ENCODE results near the gene MGAT4B.

MGAT4B gene

GRCh38 chr5:179812997-179813607 is 6.4 kb upstream of the MGAT4B start:
- in situ Hi-C loops (cut with MboI; ENCODE audit: low sequenced_read_pairs): no loop called here

- in situ Hi-C loops (cut with MboI; ENCODE audit: low sequenced_read_pairs): no loop called here
Measured at GRCh38 chr5:179812135-179812825, 5.6 kb upstream of the MGAT4B start.

- in situ Hi-C loops (cut with MboI; ENCODE audit: low sequenced_read_pairs): no loop called here
Measured at GRCh38 chr5:179805529-179806249, 977 bp downstream of the MGAT4B start.

- in situ Hi-C loops (cut with MboI; ENCODE audit: low sequenced_read_pairs): no loop called here
Measured at GRCh38 chr5:179805070-179805528, 1.6 kb downstream of the MGAT4B start.

- in situ Hi-C loops (cut with MboI; ENCODE audit: low sequenced_read_pairs): no loop called here
Measured at GRCh38 chr5:179804555-179804947, 2.1 kb downstream of the MGAT4B start.

GRCh38 chr5:179803651-179804554 is 2.8 kb downstream of the MGAT4B start:
- in situ Hi-C loops (cut with MboI; ENCODE audit: low sequenced_read_pairs): no loop called here

- in situ Hi-C loops (cut with MboI; ENCODE audit: low sequenced_read_pairs): no loop called here
Measured at GRCh38 chr5:179802950-179803562, 3.6 kb downstream of the MGAT4B start.

- in situ Hi-C loops (cut with MboI; ENCODE audit: low sequenced_read_pairs): no loop called here
Measured at GRCh38 chr5:179802207-179802883, 4.3 kb downstream of the MGAT4B start.

GRCh38 chr5:179801304-179802206 is 5.1 kb downstream of the MGAT4B start:
- in situ Hi-C loops (cut with MboI; ENCODE audit: low sequenced_read_pairs): no loop called here

GRCh38 chr5:179800696-179801201 is 5.9 kb downstream of the MGAT4B start:
- in situ Hi-C loops (cut with MboI; ENCODE audit: low sequenced_read_pairs): no loop called here

GRCh38 chr5:179800071-179800695 is 6.5 kb downstream of the MGAT4B start:
- in situ Hi-C loops (cut with MboI; ENCODE audit: low sequenced_read_pairs): no loop called here

- in situ Hi-C loops (cut with MboI; ENCODE audit: low sequenced_read_pairs): no loop called here
Measured at GRCh38 chr5:179799644-179799973, 7.1 kb downstream of the MGAT4B start.

- in situ Hi-C loops (cut with MboI; ENCODE audit: low sequenced_read_pairs): no loop called here
Measured at GRCh38 chr5:179798771-179799643, 7.7 kb downstream of the MGAT4B start.

GRCh38 chr5:179798144-179798770 is 8.4 kb downstream of the MGAT4B start:
- in situ Hi-C loops (cut with MboI; ENCODE audit: low sequenced_read_pairs): no loop called here

GRCh38 chr5:179797741-179798140 is 8.9 kb downstream of the MGAT4B start:
- in situ Hi-C loops (cut with MboI; ENCODE audit: low sequenced_read_pairs): no loop called here

- in situ Hi-C loops (cut with MboI; ENCODE audit: low sequenced_read_pairs): no loop called here
Measured at GRCh38 chr5:179796877-179797608, 9.6 kb downstream of the MGAT4B start.
